HPDE6-E6E7 (cell line): ENCODE data around the gene RNASE7.

Experiments
- DNase-seq: peaks from one replicate; pipeline ENCODE4 v3.0.0; 2011; ENCODE audit warnings: missing footprints; ENCODE audit errors: extremely low spot score

Gene RNASE7

DNA sequence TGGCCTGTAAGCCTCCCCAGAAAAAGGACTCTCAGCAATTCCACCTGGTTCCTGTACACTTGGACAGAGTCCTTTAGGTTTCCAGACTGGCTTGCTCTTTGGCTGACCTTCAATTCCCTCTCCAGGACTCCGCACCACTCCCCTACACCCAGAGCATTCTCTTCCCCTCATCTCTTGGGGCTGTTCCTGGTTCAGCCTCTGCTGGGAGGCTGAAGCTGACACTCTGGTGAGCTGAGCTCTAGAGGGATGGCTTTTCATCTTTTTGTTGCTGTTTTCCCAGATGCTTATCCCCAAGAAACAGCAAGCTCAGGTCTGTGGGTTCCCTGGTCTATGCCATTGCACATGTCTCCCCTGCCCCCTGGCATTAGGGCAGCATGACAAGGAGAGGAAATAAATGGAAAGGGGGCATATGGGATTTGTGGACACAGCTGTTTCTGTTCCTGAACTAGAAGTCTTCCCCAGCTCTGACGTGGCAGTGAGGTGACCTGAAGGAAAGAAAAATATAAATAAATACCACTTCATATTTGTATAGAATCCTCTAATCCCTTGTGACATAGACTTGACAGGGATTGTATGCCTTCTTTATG lies 1.3 kb downstream of the RNASE7 start:
- DNase-seq, result no peak

DNA sequence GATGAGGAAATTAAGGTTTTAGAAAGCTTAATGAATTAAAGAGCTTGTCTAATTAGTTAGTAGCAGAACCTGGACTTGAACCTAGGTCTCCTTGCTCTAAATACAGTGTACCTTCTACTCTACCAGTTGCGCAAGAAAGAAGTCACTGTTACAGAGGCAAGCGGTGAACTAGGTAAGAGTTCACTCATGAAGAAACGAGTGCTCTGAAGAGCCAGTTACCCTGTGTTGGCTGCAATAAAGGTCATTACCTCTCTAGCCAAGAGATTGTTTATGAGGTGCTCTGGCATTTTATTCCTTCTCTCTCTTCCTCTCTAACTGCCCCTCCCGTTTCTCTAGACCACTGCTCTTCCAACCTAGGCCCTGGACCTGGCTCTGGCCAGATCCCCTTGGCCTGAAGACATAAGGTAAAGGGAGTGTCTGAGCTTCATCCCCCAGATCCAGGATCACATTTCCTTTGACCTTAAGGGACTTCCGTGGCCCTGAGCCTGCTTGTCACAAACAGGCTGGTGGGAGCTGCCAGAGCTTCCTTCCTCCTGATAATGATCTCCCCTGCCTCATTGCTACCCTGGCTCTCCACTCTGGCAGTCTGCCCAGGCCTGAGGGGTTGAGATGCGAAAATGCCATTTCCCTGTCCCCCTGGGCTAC lies 1.9 kb downstream of the RNASE7 start:
- DNase-seq, result no peak

DNA sequence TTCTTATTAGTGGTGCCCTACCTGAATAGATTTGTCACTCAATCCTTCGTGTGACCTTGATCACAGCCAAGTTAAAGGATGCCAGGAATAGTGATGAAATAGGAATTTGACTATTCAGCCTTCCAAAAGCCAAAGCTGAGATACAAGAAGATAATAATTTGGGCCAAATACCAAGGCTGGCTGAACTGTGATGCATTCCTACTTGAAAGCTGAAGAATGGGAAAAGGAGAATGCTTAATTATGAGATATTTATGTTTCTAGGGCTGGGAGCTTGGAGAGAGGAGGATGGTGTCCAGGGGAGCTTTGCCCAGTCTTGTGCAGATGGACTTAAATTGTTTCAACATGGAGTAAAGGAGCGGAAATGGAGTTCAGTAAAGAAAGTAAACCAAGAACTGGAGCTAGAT lies 5.2 kb downstream of the RNASE7 start:
- DNase-seq, result no peak

DNA sequence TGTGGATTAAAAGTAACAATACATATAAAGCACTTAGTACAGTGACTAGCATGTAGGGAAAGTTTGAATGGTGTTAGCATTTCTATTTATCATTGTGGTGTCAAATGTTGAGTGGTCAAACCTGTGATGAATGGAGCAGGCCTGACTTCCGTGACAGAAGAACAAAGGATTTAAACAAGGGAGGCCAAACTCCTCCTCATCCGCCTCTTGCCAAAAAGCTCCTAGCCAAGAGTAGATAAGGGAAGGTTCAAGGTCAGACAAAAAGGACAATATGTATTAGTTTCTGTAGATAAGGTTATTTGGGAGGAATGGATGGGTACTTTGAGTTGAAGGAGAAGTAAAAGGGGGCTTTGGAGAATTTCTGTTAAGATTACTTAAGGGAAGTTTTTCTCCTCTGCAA lies 6.5 kb downstream of the RNASE7 start:
- DNase-seq, result no peak

DNA sequence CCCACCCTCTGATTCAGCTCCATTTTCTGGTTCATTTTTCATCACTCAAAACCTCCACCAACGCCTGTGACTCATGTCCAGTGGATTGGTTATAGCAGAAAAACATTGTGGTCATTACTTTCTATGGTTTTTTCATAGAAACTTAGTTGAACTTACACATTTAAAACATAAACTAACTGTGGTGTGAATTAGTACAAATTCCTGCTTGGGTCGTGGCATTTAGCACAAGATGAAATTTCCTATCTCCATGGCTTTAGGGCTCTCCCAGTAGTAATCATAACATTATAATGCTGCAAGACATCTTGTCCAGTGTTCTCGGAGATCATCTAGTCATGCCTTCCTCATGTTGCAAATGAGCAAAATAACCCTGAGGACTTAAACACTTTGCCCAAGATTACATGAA lies 7.1 kb downstream of the RNASE7 start:
- no peak for DNase-seq

DNA sequence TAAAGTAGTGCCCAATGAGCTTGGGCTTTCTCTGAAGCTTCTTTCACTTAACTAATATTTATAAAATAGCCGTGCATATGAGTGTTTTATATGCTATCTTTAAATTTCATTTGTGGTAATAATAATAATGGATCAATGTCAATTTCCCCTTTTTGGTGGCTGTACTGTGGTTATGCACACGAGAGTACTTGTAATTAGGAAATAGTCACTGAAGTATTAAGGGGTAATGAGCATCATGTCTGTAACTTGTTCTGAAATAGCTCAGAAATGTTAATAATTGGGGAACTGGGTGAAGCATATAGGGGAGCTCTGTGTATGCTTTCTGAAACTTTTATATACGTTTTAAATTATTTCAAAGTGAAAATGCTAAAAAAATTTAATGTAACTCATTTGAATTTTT lies 8.4 kb downstream of the RNASE7 start:
- DNase-seq, result no peak

DNA sequence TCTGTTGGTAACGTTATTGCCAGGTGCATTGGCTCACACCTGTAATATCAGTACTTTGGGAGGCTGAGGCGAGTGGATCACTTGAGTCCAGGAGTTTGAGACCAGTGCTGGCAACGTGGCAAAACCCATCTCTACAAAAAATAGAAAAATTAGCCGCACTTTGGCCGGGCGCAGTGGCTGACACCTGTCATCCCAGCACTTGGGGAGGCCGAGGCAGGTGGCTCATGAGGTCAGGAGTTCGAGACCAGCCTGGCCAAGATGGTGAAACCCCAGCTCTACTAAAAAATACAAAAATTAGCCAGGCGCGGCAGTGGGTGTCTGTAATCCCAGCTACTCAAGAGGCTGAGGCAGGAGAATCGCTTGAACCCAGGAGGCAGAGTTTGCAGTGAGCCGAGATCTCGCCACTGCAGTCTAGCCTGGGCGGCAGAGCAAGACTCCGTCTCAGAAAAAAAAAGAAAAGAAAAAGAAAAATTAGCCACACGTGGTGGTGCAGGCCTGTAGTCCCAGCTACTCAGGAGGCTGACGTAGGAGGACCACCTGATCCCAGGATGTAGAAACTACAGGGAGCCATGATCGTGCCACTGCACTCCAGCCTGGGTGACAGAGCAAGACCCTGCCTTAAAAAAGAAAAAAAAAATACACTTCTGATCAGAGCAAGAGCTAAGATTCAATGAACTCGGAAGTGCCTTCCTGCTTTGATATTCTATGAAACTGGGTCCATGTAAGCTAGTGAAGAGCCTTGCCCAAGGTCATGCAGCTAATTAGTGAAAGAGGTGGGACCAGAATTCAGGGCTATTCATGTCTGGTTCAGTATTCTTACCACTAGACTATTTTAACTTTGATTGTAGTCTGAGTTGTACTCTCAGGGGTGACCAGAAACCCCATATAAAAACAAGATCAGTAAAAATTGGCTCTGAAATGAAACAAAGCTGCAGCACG lies 11.3 kb downstream of the RNASE7 start:
- no peak for DNase-seq

DNA sequence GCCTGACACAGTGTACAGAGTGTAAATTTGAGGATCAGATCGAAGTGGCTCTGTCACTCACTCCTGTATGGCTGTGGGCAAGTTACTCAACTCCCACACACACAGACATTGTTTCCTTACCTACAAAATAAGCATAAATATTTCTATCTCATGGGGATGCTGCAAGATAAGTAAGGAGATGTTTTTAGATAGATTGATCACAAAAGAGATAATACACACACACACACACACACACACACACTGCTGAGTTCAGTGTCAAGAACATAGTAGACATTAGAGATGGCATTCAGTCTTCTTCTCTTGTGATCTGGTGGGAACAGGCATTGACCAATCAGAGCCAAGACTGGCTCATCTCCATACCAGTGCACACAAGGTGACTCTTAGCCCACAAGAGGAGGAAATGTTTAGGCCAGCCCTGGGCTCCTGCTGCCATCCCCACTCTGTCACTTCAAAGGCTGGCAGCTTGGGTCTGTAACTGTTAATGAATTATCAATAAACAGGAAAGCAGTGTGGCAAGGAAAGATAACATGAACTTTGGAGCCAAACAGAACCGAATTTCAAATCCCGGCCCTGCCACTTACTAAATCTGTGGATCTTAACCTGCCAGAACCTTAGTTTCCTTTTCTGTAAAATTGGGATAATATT lies 12.1 kb downstream of the RNASE7 start:
- DNase-seq, result no peak

DNA sequence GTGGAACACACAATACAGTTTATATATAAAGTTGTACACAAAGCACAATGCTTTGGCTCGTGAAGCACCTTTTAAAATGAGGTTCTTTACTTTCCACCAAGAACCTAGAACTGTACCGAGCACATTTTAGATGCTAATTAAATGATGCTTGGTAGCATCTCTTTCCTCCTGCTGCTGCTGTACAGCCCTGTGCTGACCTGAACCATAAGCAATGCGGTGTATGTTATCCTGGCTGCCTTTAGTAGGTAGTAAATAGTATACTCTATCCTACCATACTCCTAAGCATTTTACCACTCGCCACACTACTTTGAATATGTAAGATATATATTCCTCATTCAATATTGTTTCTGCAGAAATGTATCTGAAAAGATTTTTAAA lies 12.6 kb downstream of the RNASE7 start:
- no peak for DNase-seq

DNA sequence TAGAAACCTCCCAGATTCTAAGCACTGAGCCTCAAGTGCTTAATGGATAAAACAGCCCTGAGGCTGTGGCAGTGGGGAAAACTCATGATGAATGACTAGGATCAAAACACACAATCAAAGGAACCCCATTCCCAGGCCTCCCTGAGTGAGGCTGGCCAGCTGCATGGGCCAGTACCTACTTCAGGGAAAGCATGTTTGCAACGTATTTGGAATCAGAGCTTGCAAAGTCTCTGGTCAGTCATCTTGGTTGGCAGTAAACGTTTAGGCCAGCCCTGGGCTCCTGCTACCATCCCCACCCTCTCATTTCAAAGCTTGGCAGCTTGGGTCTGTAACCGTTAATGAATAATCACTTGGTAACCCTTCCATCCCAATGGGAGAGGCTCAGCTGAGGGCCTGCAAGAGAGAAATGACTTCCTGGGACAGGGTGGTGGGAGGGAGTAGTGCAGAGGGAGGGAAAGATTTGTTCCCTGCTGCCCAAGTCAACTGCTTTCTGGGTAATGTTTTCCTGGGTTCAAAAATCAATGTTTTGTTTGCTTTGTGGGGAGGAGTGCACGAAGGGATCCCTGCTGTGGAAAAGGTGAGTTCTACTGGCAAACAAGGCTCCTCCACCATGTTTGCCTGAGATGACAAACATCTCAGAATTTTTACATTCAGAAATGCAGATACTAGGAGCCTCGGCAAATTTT lies 13.4 kb downstream of the RNASE7 start:
- DNase-seq, result no peak

DNA sequence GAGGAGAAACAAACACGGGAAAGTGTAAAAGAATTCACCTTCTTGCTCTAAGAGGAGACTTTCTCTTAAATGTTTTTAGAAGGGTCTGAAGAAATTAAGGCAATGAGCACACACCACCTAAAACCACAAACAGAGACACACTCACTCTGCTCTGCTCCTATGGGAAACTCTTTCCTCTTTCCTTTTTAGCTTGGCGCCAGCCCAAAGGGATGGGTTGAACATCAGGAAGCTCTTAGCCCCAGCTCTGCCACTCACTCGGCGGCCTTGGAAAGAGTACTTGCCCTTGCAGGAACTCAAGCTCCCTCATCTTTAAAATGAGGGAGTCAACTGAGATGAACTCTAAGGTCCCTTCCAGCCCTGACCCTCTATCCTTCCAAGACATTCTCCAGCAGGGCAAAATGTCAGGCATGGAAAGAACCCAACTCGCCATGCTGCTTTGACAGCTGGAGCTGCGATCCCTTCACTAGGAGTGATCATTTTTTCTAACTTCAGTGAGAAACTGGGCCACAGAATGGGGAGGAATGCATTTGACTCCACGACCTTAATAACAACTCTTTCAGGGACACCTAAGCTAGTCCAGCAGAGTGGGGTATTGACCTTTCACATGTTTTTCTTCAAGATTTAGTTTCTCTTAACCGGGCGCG lies 14.5 kb downstream of the RNASE7 start:
- no peak for DNase-seq

DNA sequence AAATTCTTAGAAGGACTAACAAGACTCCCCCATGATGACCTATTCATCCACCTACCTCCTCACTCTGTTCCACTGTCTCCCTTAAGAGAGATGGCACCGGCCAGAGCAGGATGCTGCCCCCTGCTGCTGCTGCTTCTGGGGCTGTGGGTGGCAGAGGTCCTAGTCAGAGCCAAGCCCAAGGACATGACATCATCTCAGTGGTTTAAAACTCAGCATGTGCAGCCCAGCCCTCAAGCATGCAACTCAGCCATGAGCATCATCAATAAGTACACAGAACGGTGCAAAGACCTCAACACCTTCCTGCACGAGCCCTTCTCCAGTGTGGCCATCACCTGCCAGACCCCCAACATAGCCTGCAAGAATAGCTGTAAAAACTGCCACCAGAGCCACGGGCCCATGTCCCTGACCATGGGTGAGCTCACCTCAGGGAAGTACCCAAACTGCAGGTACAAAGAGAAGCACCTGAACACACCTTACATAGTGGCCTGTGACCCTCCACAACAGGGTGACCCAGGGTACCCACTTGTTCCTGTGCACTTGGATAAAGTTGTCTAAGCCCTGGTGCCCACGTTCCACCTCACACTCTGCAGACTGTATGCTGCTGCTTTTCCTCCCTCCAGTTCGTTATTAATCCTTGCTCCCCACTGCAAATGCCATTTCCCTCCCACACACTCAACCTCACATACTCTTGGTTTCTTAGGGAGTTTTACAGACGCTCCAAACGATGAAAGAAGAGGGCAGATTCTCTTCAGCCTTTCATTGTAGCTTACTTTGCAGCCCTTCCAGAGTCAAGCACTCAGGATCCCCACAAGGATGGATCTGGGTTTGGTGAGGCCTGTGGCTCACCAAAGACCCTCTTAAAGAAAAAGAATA lies 15.9 kb downstream of the RNASE7 start, which contains the start of gene RNASE8:
Gene RNASE8 (plus strand): TSS at position 20 of the 873 bp plus-strand sequence. CDS start 71 bp downstream, at position 91.
- no peak for DNase-seq

DNA sequence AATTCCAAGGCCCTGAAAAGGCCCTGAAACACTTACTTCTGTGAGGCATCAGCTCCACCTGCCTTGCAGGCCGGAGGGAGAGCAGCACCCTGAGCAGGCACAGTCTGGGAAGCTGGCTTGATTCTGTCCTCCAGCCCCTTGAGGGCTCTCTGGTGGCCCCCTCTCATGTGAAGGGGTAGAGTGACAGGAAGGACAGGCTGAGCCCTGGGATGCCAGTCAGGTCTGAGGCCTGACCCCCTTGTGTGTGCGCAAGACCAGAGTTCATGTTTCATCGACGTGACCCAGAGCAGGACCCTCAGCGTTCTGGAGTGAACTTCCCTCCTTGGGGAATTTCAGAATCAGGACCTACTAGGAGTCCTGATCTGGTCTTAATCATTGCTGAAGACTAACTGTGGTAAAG lies 16.7 kb downstream of the RNASE7 start:
- no peak for DNase-seq

DNA sequence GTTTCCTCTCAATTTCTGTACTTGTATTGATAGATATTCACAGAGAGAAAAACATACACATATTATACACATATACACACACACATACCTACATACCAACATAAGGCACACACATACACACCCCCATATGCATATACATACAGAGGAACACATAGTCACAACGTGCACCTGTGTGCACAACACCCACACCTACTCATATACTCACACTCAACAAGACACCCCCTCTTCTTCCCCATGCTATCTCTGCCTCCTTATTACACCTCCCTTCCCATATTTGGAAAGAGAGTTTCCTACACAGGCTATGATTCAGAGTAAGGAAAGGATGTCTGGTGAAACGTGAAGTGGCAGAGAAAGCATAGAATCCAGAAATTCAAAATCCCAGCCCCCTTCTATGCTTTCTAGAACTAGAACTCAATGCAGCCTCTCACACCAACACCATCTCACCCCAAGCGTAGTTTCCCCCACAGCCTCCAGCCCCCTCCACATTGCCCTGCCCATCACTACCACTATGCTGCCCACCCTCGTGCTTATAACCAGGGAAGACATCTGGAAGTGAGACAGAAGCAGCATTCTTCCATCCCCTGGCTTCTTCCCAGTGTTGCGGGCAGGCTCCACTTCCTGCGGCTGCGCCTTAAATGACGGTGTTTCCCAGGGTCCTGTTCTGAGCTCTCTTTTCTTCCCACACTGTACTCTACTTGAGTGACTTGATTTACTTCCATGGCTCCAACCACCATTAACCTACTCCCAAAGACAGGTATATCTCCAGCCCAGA lies 17.9 kb downstream of the RNASE7 start:
- DNase-seq, result no peak

DNA sequence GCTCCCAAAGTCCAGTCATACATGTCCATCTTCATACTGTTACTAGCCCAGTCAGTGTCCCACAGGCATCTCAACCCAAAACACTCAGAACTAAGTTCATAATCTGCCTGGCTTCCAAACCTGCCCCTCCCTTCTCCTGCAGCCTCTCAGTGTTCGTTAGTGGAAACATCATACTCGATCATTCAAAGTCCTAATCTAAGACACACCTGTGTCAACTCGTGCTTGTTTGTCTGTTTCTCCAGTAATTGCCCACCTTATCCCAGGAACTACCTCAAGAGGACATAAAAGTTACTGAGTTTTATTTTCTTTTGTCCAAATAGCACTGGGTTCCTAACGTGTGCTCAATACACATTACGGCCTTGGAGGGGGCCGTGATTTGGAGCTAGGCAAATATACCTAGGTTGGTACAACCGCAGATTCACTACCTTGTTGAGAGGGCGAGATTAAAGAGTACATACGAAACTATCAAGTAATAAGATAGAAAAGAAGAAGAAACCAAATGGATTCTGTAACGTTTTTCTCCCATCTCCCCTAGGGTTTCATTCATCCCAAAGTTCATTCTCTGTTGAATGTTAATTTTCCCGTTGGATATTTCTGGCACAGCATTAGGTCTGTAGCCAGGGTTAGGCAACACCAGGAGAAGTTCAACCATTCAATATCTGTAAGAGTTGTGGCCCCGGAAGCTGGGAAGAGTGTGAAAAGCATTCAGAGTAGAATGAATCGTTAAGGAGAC lies 18.6 kb downstream of the RNASE7 start:
- DNase-seq, result no peak

DNA sequence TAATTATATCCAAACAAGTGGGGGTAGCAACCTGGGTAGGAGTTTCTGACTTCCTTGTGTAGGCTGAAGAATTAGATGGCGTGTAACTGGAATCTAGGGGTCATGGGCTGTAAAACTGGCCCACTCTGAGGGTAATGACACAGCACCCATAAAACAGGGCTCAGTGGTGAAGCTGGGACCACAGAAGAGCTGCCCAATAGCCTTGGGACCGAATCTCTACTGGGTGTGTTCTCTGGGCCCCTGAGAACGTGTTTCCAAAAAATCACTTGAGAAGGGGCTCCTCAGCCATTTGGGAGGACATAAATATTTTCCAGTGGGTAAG lies 19.1 kb downstream of the RNASE7 start:
- DNase-seq, result no peak

DNA sequence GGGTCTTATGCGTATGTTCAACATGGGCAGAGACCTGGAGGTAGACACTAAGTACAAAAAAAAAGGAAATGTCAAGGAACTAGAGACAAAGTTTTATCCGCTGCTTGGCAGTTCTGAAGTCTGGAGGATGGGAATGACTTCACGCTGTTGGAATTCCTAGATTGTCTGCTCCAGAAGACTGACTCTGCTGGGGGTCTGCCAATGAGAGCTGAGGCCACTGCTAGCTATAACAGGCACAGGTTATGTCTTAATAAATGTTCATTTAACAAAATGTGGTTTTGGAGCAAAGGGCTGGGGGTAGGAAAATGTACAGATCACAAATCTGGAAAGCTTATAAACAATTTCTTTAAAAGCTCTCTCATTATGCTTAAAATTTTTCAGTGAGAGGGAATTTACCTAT lies 21.3 kb downstream of the RNASE7 start:
- DNase-seq, result no peak

DNA sequence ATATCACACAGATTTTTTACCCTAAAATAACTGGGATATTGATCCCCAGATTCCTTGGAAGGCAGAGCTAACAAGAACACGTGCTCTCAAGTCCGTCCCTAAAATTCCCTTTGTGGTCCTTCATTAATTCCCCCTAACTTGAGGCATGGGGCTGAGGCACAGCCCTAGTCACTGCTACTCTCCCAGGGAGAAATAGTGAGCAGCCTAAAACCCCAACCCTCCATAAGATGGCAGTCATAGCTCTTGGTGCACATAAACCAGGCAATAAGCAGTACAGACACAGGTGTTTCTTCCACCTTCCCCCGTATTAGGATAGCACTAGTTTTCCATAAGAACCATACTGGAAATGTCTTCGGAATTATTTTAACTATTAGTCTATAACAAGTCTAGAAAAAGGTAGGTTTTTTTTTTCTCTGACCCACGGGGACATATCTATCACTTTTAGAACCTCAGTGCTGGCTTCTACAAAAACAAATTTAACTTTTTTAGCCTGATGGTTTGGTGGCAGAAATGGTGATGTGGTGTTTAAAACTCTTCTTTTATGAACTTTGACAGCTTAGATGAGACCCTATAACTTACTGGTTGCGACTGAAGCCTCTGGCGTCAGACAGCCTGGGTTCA lies 24.8 kb downstream of the RNASE7 start:
- no peak for DNase-seq
